ENCODE measurements around the gene C1orf122.
"Not testable (repeated sequence)": the region's sequence is repeated elsewhere in the genome, so short reads cannot be mapped to it uniquely, and the experiment has no call there.

C1orf122 gene

DNA sequence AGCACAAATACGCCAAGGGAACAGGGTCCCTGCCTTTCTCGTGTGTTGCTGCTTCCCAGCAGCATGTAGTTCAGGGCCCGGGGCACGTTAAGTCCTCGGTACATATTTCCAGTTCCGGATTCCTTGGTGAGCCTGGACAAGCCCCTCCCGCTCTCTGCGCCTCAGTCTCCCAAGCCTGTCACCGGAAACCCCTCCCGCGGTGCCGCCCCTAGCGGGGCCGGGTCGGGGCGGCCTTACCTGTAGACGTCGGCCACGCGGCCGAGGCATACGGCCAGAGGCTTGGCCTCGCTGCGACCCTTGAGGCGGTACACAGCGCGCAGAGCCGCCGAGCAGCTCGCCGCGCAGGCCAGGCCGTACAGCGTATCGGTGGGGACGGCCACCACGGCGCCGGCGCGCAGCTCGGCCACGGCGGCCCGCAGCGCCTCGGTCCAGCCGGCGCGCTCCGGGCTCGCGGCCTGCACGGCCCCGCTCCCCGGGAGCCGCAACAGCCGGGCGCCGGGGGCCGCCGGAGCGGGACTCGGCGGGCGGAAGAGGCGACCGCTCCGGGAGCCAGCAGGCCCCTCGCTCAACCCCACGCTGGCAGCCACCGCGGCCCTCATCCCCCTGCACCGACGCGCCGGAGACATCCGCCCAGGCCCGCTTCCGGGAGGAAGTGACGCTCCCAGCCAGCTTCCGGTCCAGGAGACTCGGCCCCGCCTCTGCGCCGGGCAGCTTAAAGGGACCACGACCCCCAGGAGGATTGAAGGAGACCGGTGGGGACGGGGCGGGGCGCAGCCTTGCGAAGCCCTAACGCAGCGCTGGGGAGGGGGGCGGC, at the start of gene C1orf122, which contains the start of gene YRDC:
TSS of gene C1orf122 (plus strand) at position 236 of the 814 bp plus-strand sequence. CDS start 615 bp downstream, outside the sequence.
TSS of gene YRDC (minus strand) at position 654 of the 814 bp plus-strand sequence. CDS start at position 626, 28 bp downstream.
- DNase-seq, result peak; percentile 95

DNA sequence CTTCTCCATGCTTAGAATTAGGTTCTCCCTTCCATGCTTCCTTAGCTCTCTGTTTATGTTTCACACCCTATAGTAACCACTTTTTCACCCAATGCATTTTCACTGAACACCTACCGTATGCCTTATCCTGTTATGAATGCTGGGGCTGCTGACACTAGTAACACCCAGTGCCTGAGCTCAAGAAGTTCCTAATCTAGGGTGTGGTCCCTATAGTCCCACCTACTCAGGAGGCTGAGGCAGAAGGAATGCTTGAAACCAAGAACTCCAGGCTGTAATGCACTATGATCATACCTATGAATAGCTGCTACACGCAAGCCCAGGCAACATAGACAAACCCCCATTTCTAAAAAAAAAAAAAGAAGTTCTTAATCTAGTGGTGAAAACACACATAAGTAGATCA, 48.1 kb upstream of the C1orf122 start:
- DNase-seq, result no peak

DNA sequence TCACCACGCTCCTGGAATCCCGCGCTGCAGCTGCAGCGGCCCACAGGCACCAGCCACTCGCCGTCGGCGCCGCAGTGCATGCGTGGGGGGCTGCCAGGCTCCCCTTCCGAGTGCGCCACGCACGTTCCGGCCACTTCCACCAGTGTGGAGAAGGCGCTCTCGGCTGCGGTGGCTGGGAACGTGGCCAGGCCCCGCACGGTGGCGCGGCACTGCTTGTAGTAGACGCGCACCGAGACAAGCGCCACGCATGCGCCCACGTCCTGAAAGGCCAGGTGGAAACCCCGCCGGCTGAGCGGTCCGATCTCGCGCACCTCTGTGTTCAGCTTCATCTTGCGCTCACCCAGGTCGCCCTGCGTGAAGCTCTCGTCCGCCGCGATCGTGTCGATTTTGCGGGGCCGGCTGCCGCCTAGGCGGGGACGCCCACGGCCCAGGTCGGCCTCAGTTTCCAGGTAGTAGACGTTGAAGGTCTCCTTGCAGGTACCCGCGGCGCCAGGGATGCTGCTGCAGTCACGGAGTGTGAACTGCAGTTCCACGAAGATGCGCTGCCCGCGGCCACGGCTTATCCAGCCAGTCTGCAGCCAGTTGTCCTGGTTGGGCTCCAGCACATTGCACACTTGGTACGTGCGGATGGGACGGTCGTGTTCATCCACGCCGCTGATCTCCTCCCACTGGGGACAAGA, 46.0 kb upstream of the C1orf122 start:
- DNase-seq, result no peak

DNA sequence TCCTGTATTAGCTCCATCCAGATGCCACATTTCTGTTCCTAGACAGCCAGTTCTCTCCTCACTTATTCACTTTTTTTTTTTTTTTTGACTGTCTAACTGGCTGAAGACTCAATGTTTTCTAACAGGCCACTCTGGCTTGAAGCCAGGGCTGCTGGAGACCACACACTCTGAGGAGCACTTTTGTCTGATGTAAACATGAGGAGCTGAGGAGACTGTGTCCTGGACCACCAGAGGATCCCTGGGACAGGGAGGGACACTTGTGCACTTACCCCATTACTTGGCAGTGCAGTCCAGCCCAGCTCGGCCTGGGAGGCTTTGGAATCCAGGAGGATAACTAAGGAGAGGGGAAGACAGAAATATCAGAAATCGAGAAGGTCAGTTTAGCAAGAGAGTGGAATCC, 45.1 kb upstream of the C1orf122 start:
- DNase-seq, result no peak

DNA sequence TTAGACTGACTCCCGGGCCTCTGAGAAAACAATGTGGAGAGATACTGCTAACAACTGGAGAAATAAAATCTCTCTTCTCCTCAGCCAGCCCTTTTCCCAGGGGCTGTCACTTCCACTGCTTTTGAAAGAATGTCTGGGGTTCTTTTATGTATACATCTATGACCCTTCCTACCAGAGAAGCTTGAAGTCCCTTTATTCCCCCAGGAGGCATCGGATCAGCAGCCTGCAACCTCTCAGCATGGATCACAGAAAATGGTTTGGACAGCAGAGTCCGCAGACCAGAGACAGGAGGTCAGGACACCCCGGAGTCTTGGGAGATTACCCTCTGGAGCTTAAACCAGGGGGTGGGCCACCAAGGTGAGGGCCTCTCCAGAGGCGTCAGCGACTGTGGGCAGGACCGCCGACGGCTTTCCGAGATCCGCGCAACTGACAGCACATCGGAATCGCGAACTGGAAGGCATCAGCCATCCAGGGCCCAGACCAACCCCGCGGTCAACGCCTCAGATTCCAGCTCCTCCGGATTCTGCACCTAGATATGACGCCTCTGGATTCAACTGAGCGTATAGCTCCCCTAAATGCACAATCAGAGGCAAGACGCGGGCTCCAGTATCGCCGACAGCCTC, 43.7 kb upstream of the C1orf122 start:
- no peak for DNase-seq

DNA sequence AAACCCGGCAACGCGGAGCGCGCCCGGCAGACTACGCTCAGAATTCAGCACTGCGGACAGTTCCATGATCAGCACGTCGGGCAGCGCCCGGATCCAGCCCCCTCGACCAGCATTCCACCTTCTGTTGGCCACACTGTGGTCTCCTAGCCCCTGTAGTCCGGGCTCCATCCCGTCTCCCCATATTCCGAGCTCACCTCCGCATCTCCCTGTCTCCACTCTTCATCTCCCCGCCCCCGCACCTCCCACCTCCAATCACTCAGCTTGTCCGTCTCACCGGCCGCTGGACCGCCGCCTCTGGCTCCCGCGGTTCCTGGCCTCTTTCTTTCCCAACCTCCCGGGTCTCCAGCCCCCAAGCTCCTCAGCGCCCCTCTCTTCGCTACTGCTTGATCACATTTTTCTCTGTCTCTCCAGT, 43.2 kb upstream of the C1orf122 start:
- peak; percentile 58 for DNase-seq

DNA sequence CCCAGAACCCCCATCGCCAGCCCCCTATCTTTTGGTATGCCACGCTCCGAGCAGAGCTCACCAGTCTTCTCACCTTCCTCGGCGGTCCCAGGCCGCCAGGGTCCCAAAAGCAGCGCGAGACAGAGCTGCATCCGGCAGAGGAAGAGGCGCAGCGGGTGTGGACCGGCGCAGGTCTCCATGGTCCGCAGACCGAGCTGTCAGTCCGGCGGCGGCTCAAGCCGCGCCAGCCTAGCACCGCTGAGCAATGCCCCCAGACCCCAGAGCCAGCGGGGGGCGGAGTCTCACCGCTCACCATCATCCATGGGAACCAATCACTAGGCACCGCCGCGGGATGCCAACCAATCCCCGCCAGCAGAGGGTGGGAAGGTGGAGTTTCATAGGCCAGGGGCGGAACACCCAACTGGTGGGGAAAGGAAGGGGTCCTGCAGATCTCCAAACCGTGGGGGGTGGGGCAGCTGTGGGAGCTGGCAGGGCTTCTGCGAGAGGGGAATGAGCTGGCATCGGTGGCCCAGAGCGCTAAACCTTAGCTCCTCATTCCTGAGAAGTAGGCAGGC, 42.6 kb upstream of the C1orf122 start, which contains the start of gene EPHA10:
TSS of gene EPHA10 (minus strand) at position 233 of the 554 bp plus-strand sequence. CDS start at position 179, 54 bp downstream.
- no peak for DNase-seq

DNA sequence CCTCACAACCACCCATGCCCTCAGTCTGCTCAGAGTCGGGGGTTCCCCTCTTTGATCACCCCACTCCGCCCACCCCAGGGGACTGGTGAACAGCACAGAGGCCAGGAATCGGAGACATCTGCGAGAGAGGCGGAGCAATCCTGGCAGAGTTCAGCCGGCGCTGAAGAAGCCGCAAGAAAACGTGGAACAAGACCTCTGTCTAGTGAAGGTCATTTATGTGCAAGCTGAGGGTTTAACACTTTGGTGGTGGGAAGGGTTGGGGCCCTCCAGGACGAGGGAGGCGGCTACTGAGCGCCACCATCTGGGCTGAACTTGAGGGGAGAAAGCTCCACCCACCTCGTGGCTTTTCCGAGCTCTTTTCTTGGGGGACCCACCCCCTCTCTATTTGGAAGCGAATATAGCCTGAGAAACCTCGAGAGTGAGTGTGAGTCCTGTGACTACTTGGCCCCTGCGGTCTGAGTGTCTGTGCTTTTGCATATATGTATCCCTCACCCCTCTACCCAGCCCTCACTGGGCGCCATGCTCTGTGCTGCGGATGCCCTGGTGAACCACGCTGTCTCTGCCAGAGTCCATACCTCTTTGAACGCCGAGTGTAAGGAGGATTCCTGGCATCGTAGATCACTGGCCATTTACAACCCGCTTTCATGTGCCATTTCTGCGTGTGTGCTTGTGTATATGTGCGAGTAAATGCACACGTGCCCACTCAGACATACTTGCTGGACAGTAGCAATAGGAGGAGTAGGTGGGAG, 41.5 kb upstream of the C1orf122 start:
- DNase-seq, result no peak

DNA sequence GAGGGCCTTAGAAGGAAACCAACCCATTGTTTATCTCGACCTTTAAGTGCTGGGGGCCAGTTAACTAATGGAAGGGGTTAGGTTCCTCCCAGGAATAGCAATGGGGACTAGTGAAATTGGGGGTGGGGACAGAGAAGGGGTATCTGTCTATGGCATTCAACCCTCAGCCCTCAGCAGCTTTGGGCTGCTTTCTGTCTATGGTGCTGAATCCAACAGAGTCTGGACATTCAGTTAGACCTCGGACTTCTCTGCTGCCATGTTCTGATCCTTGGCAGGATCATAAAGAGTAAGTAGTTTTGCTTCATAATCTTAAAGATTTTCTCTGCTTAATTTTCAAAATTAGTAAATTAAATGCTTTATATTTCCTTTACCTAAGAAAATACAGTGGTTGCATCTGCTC, 40.1 kb upstream of the C1orf122 start:
- no peak for DNase-seq

DNA sequence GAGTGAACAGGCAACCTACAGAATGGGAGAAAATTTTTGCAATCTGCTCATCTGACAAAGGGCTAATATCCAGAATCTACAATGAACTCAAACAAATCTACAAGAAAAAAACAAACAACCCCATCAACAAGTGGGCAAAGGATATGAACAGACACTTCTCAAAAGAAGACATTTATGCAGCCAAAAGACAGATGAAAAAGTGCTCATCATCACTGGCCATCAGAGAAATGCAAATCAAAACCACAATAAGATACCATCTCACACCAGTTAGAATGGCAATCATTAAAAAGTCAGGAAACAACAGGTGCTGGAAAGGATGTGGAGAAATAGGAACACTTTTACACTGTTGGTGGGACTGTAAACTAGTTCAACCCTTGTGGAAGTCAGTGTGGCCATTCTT, 36.1 kb upstream of the C1orf122 start:
- not testable (repeated sequence) for DNase-seq

DNA sequence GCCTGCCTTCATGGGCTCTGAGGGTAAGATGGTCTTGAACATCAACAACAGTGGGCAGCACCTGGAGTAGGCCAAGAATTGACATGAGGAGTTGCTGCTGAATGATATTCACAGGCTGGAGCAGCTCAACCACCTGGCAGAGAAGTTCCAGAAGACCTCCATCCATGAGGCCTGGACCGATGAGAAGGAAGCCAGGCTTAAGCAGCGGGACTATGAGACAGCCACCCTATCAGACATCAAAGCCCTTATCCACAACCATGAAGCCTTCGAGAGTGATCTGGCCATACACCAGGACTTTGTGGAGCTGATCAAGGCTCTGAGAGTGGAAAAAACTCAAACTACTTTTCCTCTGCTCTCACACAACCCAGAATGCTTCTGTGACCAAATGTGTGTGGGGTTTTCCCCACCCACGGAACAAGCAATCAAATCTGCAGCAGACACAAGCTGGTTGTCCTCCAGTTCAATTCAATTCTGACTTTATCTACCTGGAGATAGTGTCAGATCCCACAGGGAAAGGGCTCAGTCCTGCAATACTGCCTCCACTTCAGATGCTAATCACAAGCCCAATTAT, 30.6 kb upstream of the C1orf122 start:
- no peak for DNase-seq

DNA sequence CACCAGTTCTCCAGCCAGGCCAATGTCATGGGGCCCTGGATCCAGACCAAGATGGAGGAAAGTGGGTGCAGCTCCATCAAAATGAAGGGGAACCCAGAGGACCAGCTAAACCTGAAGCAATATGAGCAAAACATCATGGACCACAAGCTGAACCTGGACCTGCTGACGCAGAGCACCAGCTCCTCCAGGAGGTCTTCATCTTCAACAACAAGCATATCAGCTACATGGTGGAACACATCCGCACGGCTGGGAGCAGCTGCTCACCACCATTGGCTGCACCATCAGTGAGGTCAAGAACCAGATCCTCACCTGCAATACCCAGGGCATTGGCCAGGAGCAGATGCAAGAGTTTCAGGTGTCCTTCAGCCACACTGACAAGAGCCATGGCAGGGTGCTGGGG, 28.9 kb upstream of the C1orf122 start:
- no peak for DNase-seq

DNA sequence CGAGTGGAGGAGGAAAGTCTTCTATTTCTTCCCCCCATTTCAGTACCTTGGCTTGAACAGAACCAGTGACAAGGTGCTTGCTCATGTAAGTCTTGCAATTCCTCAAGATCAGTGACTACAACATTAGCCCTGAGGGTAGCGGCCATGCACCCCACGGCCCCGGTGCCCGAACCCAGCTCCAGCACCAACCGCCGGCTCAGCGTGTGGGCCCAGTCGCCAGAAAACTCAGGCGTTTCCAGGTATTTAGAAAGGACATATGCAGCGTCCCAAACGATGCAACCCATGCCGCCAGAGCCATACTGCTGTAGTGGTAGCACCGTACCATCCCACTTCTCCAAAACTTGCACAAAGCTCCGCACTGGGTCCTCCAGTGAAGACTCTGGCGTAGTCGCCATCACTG, 25.1 kb upstream of the C1orf122 start:
- DNase-seq, result no peak

DNA sequence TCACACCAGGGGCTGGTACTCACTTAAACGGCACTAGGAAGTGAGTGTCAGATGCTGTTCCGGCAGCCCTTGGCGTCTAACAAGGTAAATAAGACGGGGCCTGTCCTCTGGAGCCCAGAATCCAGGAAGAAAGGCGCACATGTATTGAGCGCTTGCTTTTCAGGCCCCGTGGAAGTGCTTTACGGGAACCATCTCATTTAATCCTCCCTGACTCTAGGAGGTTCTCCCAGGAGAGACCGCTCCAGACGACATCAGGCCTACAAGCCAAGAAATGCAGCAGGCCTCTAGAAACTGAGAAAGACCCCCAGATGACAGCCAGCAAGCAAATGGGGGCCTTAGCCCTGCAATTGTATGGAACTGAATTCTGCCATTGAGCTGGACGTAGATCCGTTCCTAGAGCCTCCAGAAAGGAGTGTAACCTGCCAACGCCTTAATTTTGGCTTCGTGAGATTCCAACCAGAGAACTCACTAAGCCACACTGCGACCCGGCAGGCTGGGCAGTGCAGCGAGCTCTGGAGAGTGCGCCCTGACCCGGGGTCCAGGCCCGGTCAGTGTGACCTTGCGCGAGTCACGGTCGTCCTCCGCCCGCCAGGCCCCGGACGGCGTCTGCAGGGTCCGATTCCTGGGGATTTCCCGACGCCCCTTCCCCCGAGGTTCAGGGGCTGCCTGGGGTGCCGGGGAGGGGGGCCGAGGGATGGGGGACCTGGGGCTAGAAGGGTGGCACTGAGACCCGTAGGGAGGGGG, 14.5 kb upstream of the C1orf122 start:
- no peak for DNase-seq

DNA sequence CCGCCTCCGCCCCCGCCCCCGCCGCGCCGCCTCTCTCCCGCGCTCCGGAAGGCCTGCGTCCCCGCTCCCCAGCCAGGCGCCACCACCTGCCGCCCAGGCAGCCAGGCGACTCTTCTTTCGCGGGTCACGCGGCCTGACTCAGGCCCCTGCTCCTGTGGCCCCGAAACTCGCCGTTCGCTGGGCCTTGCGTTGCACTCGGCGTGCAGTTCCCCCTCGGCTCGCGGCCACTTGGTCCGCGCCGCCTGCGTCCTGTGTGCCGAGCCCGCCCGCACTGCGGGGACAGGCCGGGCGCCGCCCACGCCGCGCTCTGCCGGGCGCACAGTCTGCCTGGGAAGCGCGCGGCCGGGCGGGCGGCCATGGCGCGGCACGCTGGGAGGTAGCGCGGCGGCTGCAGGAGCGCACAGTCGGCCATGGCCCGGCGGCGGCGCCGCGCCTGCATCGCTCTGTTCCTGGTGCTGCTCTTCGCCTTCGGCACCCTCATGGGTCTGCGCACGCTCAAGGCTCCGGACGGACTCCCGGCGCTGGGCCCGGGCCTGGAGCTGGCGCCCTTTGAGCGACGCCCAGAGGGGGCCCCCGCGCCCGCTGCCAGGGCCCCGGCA, 13.7 kb upstream of the C1orf122 start, which contains the start of gene MANEAL:
TSS of gene MANEAL (plus strand) at position 75 of the 599 bp plus-strand sequence. CDS start at position 411, 336 bp downstream.
- DNase-seq, result peak; percentile 40

DNA sequence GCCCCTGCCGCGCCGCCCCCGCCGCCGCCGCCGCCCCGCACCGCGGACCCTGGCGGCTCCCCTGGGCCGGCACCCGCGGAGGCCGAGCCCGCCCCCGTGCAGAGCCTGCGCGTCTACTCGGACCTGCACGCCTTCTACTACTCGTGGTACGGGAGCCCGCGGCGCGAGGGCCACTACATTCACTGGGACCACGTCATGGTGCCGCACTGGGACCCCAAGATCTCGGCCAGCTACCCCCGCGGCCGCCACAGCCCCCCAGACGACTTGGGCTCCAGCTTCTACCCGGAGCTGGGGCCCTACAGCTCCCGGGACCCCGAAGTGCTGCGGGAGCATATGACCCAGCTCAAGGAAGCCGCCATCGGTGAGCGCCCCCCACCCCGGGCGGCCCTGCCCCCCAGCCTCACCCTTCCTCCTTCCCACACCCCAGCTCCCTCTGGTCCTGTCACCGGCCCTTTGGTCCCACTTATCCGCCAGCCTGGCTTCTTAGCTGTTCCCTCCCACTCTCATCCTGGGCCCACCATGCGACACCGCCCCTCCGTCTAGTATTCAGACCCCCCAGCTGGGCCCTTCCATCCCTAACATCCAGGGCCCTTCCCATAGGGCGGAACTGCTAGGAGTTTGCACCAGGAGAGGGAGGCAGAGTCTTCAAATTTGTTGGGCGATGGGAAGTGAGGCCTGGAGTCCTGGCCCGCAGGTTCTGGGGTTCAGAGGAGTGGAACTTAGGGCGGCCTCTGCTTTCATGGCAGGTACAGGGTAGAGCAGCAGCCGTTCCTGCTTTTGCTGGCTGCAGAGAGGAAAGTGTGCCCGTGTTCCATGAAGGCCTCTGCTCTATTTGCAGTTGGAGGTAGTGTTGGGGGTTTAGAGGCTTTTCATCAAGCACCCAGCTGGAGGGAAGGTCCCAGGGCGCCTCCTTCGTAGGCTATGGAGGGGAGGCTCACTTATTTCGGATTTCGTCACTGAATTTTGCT, 12.9 kb upstream of the C1orf122 start:
- no peak for DNase-seq

DNA sequence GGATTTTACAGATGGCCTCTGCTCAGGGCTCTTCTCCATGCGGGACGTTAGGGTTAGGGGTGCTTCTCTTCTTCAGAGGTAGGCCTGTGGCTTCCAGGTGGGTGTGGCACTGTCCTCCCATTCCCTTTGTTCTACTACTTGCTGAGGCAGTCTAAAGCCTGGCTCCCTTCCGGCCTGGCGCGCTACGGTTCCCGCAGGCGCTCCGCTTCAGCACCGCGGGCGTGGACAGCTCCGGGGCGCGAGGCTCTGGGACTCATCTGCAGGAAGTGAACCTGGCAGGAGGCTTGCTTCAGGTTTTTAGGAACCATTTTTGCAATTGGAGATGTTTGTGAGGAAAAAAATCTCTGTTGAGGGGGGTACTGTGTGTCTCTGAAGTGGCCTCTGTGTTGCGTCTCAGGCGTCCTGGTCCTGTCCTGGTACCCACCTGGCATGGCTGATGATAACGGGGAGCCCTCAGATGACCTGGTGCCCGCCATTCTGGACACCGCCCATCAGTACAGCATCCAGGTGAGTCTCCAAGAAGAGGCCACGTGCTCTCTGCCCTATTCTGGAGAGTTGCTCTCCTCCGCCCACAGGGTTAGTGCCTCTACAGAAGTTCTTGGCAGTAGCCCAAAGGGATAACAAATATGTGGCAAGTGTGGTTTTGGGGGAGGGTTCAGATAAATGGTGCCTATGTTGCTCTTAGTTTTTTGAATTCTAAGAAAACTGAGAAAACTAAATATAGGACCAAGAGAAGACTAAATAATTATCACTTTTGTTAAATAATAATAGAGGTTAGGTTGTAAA, 12.1 kb upstream of the C1orf122 start:
- DNase-seq, result peak; percentile 63

DNA sequence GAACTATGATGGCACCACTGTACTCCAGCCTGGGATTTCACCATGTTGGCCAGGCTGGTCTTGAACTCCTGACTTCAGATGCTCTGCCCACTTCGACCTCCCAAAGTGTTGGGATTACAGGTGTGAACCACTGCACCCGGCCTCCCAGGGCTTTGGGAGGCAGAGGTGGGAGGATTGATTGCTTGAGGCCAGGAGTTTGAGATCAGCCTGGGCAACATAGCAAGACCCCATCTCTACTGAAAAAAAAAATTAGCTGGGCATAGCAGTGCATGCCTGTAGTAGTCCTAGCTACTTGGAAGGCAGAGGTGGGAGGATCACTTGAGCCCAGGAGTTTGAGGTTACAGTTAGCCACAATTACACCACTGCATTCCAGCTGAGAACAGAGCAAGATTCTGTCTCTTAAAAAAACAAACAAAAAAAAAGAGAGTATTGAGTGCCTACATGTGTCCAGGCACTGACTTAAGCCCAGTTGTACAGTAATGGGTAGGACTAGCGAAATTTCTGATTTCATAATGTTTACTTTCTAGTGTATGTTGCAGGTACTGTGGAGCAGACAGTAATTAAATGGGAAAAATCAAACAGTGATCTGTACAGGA, 9.7 kb upstream of the C1orf122 start:
- no peak for DNase-seq
